Panc1 (cell line): ENCODE results near the gene TGFB2.

Experiments
- POLR2AphosphoS5 ChIP-seq: IDR thresholded peaks from 2 replicates; pipeline ENCODE4 v1.6.1; 2012; ENCODE audit warnings: mild to moderate bottlenecking, low read depth, low read length, moderate library complexity
- TF ChIP-seq, protein P1 (sequence below): fragments of 450-650 bp; IDR thresholded peaks from 2 replicates; pipeline ENCODE4 v1.5.1; 2017; ENCODE audit warnings: mild to moderate bottlenecking

DNA sequence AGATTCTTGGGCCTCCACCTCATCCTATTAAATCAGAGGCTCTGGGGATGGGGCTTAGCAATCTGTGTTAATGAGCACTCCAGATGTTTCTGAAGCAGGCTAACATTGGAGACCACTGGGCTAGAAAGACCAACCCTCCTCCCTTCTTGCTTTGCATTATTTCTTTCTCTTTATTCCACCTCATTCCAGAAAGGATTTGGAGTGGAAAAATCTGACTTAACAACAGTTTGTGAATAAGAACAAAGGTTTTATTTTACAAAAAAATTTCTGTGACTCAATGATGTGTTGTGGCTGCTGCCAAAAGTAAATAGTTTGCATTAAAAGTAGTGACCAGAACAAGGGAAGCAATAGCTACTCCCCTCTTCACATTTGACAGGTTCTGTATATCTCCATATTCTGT is 79.4 kb downstream of the TGFB2 start:
- TF ChIP-seq, protein P1, sequence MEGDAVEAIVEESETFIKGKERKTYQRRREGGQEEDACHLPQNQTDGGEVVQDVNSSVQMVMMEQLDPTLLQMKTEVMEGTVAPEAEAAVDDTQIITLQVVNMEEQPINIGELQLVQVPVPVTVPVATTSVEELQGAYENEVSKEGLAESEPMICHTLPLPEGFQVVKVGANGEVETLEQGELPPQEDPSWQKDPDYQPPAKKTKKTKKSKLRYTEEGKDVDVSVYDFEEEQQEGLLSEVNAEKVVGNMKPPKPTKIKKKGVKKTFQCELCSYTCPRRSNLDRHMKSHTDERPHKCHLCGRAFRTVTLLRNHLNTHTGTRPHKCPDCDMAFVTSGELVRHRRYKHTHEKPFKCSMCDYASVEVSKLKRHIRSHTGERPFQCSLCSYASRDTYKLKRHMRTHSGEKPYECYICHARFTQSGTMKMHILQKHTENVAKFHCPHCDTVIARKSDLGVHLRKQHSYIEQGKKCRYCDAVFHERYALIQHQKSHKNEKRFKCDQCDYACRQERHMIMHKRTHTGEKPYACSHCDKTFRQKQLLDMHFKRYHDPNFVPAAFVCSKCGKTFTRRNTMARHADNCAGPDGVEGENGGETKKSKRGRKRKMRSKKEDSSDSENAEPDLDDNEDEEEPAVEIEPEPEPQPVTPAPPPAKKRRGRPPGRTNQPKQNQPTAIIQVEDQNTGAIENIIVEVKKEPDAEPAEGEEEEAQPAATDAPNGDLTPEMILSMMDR: no peak
- TF ChIP-seq POLR2AphosphoS5: no peak
